Measurements from ENCODE around the gene CSTB. TPM values are rescaled to one million over a fixed set of nuclear protein-coding genes. Genes with fewer than 3 reads are reported as not detected.

CSTB gene
- total and polyA plus RNA-seq, 2 of the 8 experiments (the other 6 are each of a cell fraction or from before 2014, with no cell fraction given): 53.8 to 64.1 TPM

- Histone ChIP-seq H4K91ac (replicated peaks; ENCODE audit: insufficient read length, low read length) (no peak overlapping the region), H3K56ac (replicated peaks; ENCODE audit: insufficient read length, low read depth, low read length) (no peak overlapping the region), H3K9me3 (ENCODE audit: insufficient read depth in 2 of 2, low read depth in 1 of 2, low read length in 1 of 2) (no peaks in the 10 kb centered on the region), H4K5ac (ENCODE audit: insufficient read length, low read depth, low read length) (no peak overlapping the region), H3K4me3 (ENCODE audit: extremely low read depth in 1 of 4, insufficient read depth in 2 of 4, low read depth in 3 of 4, low read length in 4 of 4) (no peak overlapping the region), H3K9ac (replicated peaks in 1 of 4; ENCODE audit: extremely low read depth in 1 of 4, low read depth in 3 of 4, low read length in 3 of 4) (no peak overlapping the region), H2BK15ac (ENCODE audit: low read length) (no peak overlapping the region), H3K36me3 (ENCODE audit: control insufficient read depth in 2 of 4, insufficient read depth in 4 of 4, low read length in 3 of 4) (peaks cover 39 to 80% (median 72%) of the 10 kb centered on the region in 4 experiments), H3K79me1 (ENCODE audit: low read depth, low read length) (peaks cover 3% of the 10 kb centered on the region; the same call in 1 of the 2 replicates), H2BK12ac (ENCODE audit: low read depth, low read length) (no peak overlapping the region), H4K8ac (ENCODE audit: extremely low read depth, insufficient read depth, low read length) (no peak overlapping the region), H2BK120ac (replicated peaks; ENCODE audit: low read depth, low read length) (no peak overlapping the region), H3K18ac (ENCODE audit: extremely low read depth, low read length) (no peak overlapping the region), H2AFZ (ENCODE audit: low read length) (no peak overlapping the region), H2BK5ac (ENCODE audit: low read depth, low read length) (peak overlapping the region; percentile 35; the same call in 1 of the 2 replicates), H3K23me2 (ENCODE audit: low read depth, low read length) (no peaks in the 10 kb centered on the region), H3K79me2 (ENCODE audit: control insufficient read depth in 1 of 2, insufficient read depth in 2 of 2, low read length in 2 of 2) (no peaks in the 10 kb centered on the region), H3K4me2 (ENCODE audit: insufficient read depth in 1 of 2, low read depth in 2 of 2, low read length in 2 of 2) (no peak overlapping the region), H3K4me1 (replicated peaks in 1 of 4; ENCODE audit: control insufficient read depth in 3 of 4, insufficient read depth in 4 of 4, low read length in 3 of 4) (no peaks in the 10 kb centered on the region), H3K27ac (ENCODE audit: low read depth, low read length) (no peak overlapping the region), H4K20me1 (replicated peaks in 1 of 2; ENCODE audit: control insufficient read depth in 1 of 2, insufficient read depth in 2 of 2, low read length in 2 of 2) (peaks cover 23 to 29% of the 10 kb centered on the region in 2 experiments), H3K27me3 (replicated peaks in 1 of 4; ENCODE audit: control insufficient read depth in 3 of 4, extremely low read depth in 1 of 4, insufficient read depth in 3 of 4, low read length in 3 of 4) (no peaks in the 10 kb centered on the region), H3K23ac (ENCODE audit: insufficient read length) (no peak overlapping the region), H3K4ac (replicated peaks; ENCODE audit: insufficient read length, low read depth, low read length) (no peak overlapping the region), H2BK20ac (ENCODE audit: low read length) (no peak overlapping the region), H3K14ac (ENCODE audit: insufficient read length) (no peak overlapping the region), H2AK5ac (ENCODE audit: low read depth, low read length) (no peak overlapping the region)
- CTCF ChIA-PET (ENCODE audit: partially characterized antibody): interaction anchor here (1.5 to 1.6 kb wide), 2 partner anchors 11 to 164 kb away, joined by 4 to 7 read pairs; partner anchors contain the start of gene RRP1
- POLR2A ChIA-PET (ENCODE audit: partially characterized antibody): interaction anchor here (0.6 to 3.6 kb wide), 7 partner anchors 8 to 184 kb away, joined by 3 to 19 read pairs (median 3); partner anchors contain the start of gene RRP1
- 94% methylated on average over 14 of the region's 14 CpGs; no CpG with 5 or more reads in 1 of the 2 experiments for WGBS, 2 experiments (ENCODE audit: extremely low coverage in 1 of 2, insufficient coverage in 1 of 2, insufficient read length in 1 of 2, insufficient replicate concordance in 2 of 2, low coverage in 1 of 2, low lambda C conversion rate in 2 of 2, missing lambda C conversion rate in 1 of 2)
- FAIRE-seq (no peak), DNase-seq (ENCODE audit: low read depth in 1 of 2, low spot score in 2 of 2) (no peak)
- TF ChIP-seq, protein P1, sequence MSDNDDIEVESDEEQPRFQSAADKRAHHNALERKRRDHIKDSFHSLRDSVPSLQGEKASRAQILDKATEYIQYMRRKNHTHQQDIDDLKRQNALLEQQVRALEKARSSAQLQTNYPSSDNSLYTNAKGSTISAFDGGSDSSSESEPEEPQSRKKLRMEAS (IDR thresholded peaks at IDR 0.05): no peak
- no peak for TF ChIP-seq RXRA (IDR thresholded peaks at IDR 0.05; ENCODE audit: insufficient read depth, low read depth, low read length)
- TF ChIP-seq CHD1 (IDR thresholded peaks at IDR 0.05; ENCODE audit: low read depth, low read length): no peak
- no peak for TF ChIP-seq E2F6 (IDR thresholded peaks at IDR 0.05)
- TF ChIP-seq SAP30 (IDR thresholded peaks at IDR 0.05; ENCODE audit: insufficient read depth, insufficient replicate concordance, low read length): no peak
- TF ChIP-seq SP2 (IDR thresholded peaks at IDR 0.05; ENCODE audit: low read length): no peak
- no peak for TF ChIP-seq HDAC2 (IDR thresholded peaks at IDR 0.05; ENCODE audit: borderline replicate concordance in 1 of 2, low read depth in 2 of 2, low read length in 2 of 2)
- TF ChIP-seq CTBP2 (IDR thresholded peaks at IDR 0.05; ENCODE audit: borderline replicate concordance, insufficient read depth, insufficient read length, low read length): no peak
- TF ChIP-seq, protein P2, sequence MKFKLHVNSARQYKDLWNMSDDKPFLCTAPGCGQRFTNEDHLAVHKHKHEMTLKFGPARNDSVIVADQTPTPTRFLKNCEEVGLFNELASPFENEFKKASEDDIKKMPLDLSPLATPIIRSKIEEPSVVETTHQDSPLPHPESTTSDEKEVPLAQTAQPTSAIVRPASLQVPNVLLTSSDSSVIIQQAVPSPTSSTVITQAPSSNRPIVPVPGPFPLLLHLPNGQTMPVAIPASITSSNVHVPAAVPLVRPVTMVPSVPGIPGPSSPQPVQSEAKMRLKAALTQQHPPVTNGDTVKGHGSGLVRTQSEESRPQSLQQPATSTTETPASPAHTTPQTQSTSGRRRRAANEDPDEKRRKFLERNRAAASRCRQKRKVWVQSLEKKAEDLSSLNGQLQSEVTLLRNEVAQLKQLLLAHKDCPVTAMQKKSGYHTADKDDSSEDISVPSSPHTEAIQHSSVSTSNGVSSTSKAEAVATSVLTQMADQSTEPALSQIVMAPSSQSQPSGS (IDR thresholded peaks at IDR 0.05; ENCODE audit: low read length): no peak
These were observed 24.5 kb upstream of the CSTB start for GRCh38 chr21:43800566-43800965.
